Neural cell (in vitro differentiated cells): Measurements from ENCODE around the gene TNS3. TPM values are rescaled to one million over a fixed set of nuclear protein-coding genes. Genes with fewer than 3 reads are reported as not detected.

Experiments
- H2AFZ ChIP-seq: fragments of 200-600, 300-800 bp; sonication (generic), shearing (Covaris generic); 2 replicates; pipeline ENCODE4 v1.6.0; 2014; ENCODE audit warnings: low read depth, mild to moderate bottlenecking, antibody characterized with exemption, low read length, moderate library complexity
- H3F3A ChIP-seq: fragments of 200-600 bp; shearing (Covaris generic); 2 replicates; pipeline ENCODE4 v1.6.1; 2016; ENCODE audit warnings: mild to moderate bottlenecking, moderate library complexity, mixed read lengths, antibody characterized with exemption, low read length; ENCODE audit not compliant: insufficient read depth, poor library complexity, severe bottlenecking
- H3K27ac ChIP-seq: fragments of 200-600, 300-800 bp; sonication (generic), shearing (Covaris generic); 2 replicates; pipeline ENCODE4 v1.5.1; 2014; ENCODE audit warnings: mild to moderate bottlenecking, low read length, moderate library complexity
- H3K27me3 ChIP-seq: fragments of 300-800, 200-600 bp; sonication (generic), shearing (Covaris generic); 2 replicates; pipeline ENCODE4 v1.6.0; 2014; ENCODE audit warnings: mild to moderate bottlenecking, low read depth, low read length, moderate library complexity; ENCODE audit not compliant: insufficient read depth
- H3K36me3 ChIP-seq: fragments of 300-800, 200-600 bp; sonication (generic), shearing (Covaris generic); 2 replicates; pipeline ENCODE4 v1.5.1; 2014; ENCODE audit warnings: mild to moderate bottlenecking, antibody characterized with exemption, low read length, moderate library complexity; ENCODE audit not compliant: insufficient read depth
- H3K4me2 ChIP-seq: fragments of 300-800, 200-600 bp; sonication (generic), shearing (Covaris generic); 2 replicates; pipeline ENCODE4 v1.6.0; 2014; ENCODE audit warnings: mild to moderate bottlenecking, low read length
- H3K4me3 ChIP-seq: fragments of 300-800, 200-600 bp; sonication (generic), shearing (Covaris generic); 2 replicates; pipeline ENCODE4 v1.5.1; 2014; ENCODE audit warnings: mild to moderate bottlenecking, low read length, moderate library complexity
- H3K79me2 ChIP-seq: fragments of 200-600 bp; shearing (Covaris generic); replicated peaks from 2 replicates; pipeline ENCODE4 v1.6.0; 2014; ENCODE audit warnings: mild to moderate bottlenecking, low read length, moderate library complexity; ENCODE audit not compliant: insufficient read depth
- H3K9ac ChIP-seq: fragments of 300-800, 200-600 bp; sonication (generic), shearing (Covaris generic); 2 replicates; pipeline ENCODE4 v1.6.1; 2016; ENCODE audit warnings: mild to moderate bottlenecking, low read length, mixed read lengths
- H3K9me2 ChIP-seq: fragments of 200-600 bp; shearing (Covaris generic); 2 replicates; pipeline ENCODE4 v1.6.1; 2016; ENCODE audit warnings: mild to moderate bottlenecking, low read length, mixed read lengths; ENCODE audit not compliant: insufficient read depth
- H3K9me3 ChIP-seq: fragments of 200-600, 300-800 bp; sonication (generic), shearing (Covaris generic); 2 replicates; pipeline ENCODE4 v1.6.1; 2016; ENCODE audit warnings: mild to moderate bottlenecking, mixed run types, low read length, moderate library complexity, mixed read lengths
- H4K20me1 ChIP-seq: fragments of 200-600 bp; shearing (Covaris generic); 2 replicates; pipeline ENCODE4 v1.6.1; 2016; ENCODE audit warnings: mild to moderate bottlenecking, mixed run types; ENCODE audit not compliant: insufficient read depth
- CTCF ChIP-seq: fragments of 450-650 bp; IDR thresholded peaks from 2 replicates; pipeline ENCODE4 v1.5.1; 2014; ENCODE audit warnings: antibody characterized with exemption, mild to moderate bottlenecking, moderate library complexity; ENCODE audit not compliant: poor library complexity, severe bottlenecking
- EP300 ChIP-seq: fragments of 450-650 bp; conservative IDR thresholded peaks from 2 replicates; pipeline ENCODE4 v1.6.1; 2014; ENCODE audit warnings: antibody characterized with exemption, mild to moderate bottlenecking, moderate library complexity; ENCODE audit not compliant: poor library complexity, severe bottlenecking
- EZH2 ChIP-seq: fragments of 200-600, 300-800 bp; shearing (Covaris generic), sonication (generic); IDR thresholded peaks from 2 replicates; pipeline ENCODE4 v1.6.1; 2014; ENCODE audit warnings: antibody characterized with exemption, low read length, borderline replicate concordance, mild to moderate bottlenecking; ENCODE audit not compliant: insufficient read depth, poor library complexity, severe bottlenecking
- MXI1 ChIP-seq: fragments of 450-650 bp; conservative IDR thresholded peaks from 2 replicates; pipeline ENCODE4 v1.6.1; 2014; ENCODE audit warnings: antibody characterized with exemption, mild to moderate bottlenecking; ENCODE audit not compliant: poor library complexity, severe bottlenecking
- POLR2AphosphoS5 ChIP-seq: IDR thresholded peaks from 2 replicates; pipeline ENCODE4 v1.6.1; 2012
- RAD21 ChIP-seq: fragments of 450-650 bp; conservative IDR thresholded peaks from 2 replicates; pipeline ENCODE4 v1.6.1; 2014; ENCODE audit warnings: antibody characterized with exemption, mild to moderate bottlenecking, moderate library complexity
- REST ChIP-seq: IDR thresholded peaks from 2 replicates; pipeline ENCODE4 v1.6.1; 2012; ENCODE audit warnings: borderline replicate concordance
- SMC3 ChIP-seq: fragments of 450-650 bp; conservative IDR thresholded peaks from 2 replicates; pipeline ENCODE4 v1.6.1; 2014; ENCODE audit warnings: antibody characterized with exemption, mild to moderate bottlenecking, moderate library complexity; ENCODE audit not compliant: poor library complexity
- TAF1 ChIP-seq: IDR thresholded peaks from 2 replicates; pipeline ENCODE4 v1.6.1; 2012; ENCODE audit warnings: low read depth
- polyA plus RNA-seq: library from polyadenylated mRNA; depleted of rRNA; stranded (reverse); fragments of >200 nt; gene quantifications from 2 replicates; pipeline ENCODE4 v1.2.3, GENCODE V29; 2014

TNS3 gene
- polyA plus RNA-seq, 1 donor from 2014 or later, result 0.58 TPM

GRCh38 chr7:47327346-47327697 lies 254.6 kb downstream of the TNS3 start:
- H3F3A ChIP-seq, result no peaks in the 10 kb centered on the region
- no peak overlapping the region for H2AFZ ChIP-seq
- no peaks in the 10 kb centered on the region for H4K20me1 ChIP-seq
- TF ChIP-seq POLR2AphosphoS5 (no peak), CTCF (no peak), TAF1 (no peak), MXI1 (no peak)
- H3K4me3 ChIP-seq, result no peak overlapping the region
- H3K36me3 ChIP-seq, result no peaks in the 10 kb centered on the region
- no peaks in the 10 kb centered on the region for H3K9me3 ChIP-seq
- no peaks in the 10 kb centered on the region for H3K9me2 ChIP-seq
- no peak overlapping the region for H3K27ac ChIP-seq
- no peaks in the 10 kb centered on the region for H3K79me2 ChIP-seq
- no peaks in the 10 kb centered on the region for H3K27me3 ChIP-seq
- no peak overlapping the region for H3K9ac ChIP-seq
- H3K4me2 ChIP-seq, result no peak overlapping the region

GRCh38 chr7:47326808-47327207 lies 255.1 kb downstream of the TNS3 start:
- no peak overlapping the region for H3K4me2 ChIP-seq
- no peaks in the 10 kb centered on the region for H3K79me2 ChIP-seq
- H3K36me3 ChIP-seq, result no peaks in the 10 kb centered on the region
- no peak overlapping the region for H3K4me3 ChIP-seq
- H3K9me3 ChIP-seq, result no peaks in the 10 kb centered on the region
- H2AFZ ChIP-seq, result no peak overlapping the region
- no peaks in the 10 kb centered on the region for H3K27me3 ChIP-seq
- no peaks in the 10 kb centered on the region for H4K20me1 ChIP-seq
- H3K9ac ChIP-seq, result no peak overlapping the region
- H3K9me2 ChIP-seq, result no peaks in the 10 kb centered on the region
- H3K27ac ChIP-seq, result no peak overlapping the region
- TF ChIP-seq TAF1 (no peak), EP300 (no peak), CTCF (no peak), MXI1 (no peak), POLR2AphosphoS5 (no peak), EZH2 (no peak), SMC3 (no peak), RAD21 (no peak), REST (no peak)
- no peaks in the 10 kb centered on the region for H3F3A ChIP-seq
